Activated CD8-positive, alpha-beta memory T cell treated with anti-CD3 and anti-CD28 coated beads, Interleukin-2, amount 50 U/mL, for 24 hours (primary cell): ENCODE measurements around the gene PLAGL2.
"Not testable (repeated sequence)": the region's sequence is repeated elsewhere in the genome, so short reads cannot be mapped to it uniquely, and the experiment has no call there.

Experiments
- DNase-seq: peaks from one replicate; pipeline ENCODE4 v3.0.0-alpha.2; 2020; ENCODE audit errors: extremely low read depth

The PLAGL2 gene

DNA sequence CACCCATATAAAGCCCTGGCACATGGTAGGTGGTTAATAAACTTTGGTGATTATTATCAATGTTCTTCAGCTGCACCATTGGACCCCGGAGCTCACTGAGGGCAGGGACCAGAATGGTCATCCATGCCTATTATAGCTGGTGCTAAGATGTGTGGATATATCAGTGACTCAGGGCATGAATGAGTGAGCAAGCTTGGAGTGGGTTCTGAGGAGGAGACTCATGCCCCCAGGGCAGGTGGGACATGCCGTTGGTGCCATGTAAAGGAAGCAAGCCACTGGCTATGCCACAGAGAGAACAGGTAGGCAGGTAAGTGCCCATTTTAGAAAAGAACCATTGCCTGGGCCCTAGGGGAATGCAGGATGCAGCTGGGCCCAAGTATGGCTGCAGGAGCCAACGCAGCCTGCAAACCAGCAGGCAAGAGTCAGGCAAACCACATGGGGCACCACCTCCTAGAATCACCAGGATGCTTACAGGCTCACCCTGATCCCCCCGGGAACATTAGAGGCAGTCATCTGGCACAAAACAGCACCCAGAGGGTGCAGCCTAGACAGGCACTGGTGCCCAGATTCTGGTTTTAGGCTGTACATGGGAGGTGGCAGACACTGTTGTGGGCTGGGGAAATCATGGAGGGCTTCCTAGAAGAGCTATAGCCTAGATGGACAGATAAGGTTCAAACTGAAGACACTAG is 23.5 kb downstream of the PLAGL2 start:
- DNase-seq, result no peak

DNA sequence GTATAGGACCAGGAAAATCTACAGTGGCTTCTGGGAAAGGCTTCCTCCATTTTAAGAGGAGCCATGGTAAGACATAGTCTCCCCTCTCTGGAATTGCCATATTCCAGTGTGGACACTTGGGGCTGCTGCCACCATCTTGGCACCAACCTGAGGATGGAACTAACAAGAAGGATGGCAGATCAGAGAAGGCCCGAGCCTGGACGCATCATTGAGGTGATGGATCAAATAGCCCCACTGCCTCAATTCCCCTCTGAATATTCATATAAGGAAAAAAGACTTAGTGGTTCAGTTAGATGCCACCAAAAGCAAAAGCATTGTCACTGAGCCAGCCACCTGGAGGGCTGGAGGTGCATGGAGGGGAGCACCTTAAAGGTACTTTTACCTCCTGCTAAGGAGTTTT is 25.9 kb downstream of the PLAGL2 start:
- no peak for DNase-seq

DNA sequence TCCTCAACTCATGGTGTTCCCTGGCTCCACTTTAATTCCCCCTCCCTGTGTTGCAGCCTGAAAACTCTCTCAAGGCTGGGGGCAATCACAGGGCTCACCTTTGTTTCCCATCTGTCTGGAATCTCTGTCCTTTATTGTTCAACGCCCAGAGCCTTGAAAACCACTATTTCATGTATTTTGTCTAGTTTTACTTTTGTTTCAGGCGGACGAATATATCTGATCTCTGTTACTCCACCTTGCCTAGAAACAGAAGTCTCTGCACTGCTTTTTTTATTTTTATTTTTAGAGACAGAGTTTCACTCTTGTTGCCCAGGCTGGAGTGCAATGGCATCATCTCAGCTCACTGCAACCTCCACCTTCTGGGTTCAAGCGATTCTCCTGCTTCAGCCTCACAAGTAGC is 27.6 kb downstream of the PLAGL2 start:
- no peak for DNase-seq

DNA sequence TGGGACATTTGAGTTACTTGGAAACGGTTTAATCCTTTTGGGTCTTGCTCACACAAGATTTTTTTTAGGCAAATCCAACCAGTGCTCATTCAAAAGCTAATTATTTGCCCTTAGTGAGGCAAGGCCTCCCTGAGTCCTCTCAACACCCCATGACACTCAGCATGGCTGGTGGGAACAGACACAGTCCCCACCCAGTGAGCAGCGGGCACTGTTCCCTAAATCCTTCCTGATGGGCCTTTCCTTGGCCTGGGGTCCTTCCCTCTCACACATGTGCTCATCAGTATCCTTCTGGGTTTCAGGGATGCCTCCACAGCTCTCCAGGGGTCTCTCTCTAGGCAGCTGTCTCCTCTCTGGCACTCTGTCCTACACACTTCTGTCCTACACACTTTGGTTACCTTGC is 28.0 kb downstream of the PLAGL2 start:
- no peak for DNase-seq

DNA sequence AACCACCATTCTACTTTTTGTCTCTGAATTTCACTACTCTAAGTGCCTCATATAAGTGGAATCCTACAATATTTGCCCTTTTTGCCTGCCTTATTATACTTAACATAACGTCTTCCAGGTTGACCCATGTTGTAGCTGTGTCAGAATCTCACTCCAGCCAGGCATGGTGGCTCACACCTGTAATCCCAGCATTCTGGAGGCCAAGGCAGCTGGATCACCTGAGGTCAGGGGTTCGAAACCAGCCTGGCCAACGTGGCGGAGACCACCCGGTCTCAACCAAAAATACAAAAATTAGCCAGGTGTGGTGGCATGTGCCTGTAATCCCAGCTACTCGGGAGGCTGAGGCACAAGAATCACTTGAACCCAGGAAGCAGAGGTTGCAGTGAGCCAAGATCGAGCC is 29.8 kb downstream of the PLAGL2 start:
- not testable (repeated sequence) for DNase-seq

DNA sequence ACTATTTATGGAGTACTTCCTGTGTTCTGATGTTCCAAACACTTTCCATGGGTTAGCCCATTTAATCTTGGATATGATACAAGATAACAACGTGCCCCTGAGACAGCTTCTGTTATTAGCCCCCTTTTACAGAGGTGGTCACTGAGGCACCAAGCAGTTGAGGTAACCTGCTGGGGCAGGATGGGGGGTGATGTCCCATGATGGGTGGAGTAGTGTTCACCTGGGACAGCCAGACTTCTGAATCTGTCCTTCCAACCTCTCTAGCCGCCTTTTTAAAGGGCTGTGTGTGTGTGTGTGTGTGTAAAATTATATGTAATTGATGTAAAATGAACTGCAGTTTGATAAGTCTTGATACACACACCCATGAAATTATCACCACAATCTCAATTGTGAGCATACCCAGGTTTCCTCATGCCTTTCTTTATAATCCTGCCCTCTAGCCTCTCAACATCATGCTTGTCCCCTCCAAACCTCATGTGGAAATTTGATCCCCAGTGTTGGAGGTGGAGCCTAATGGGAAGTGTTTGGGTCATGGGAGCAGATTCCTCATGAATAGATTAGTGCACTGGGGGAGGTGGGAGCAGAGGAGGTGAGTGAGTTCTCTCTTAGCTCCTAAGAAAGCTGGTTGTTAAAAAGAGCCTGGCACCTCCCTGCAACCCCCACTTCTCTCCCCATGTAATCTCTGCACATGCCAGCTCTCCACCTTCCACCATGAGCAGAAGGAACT is 39.2 kb downstream of the PLAGL2 start:
- DNase-seq, result no peak

DNA sequence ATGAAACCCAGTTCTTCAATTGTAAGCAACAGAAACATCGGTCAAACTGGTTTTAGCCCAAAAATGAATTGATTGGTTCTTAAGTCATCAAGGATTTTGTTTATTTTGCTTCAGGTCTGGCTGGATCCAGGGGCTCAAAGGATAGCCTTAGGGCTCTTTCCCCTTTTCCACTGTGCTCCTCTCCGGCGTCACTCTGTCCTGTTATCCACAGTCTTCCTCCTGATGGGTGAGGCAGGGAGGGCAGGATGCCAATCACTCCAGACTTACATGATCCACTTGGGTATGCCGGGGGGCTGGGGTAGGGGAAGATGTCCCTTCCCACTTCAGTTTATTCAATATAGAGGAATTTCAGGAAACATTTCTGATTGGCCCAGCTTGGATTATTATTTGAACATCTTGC is 40.0 kb downstream of the PLAGL2 start:
- no peak for DNase-seq

DNA sequence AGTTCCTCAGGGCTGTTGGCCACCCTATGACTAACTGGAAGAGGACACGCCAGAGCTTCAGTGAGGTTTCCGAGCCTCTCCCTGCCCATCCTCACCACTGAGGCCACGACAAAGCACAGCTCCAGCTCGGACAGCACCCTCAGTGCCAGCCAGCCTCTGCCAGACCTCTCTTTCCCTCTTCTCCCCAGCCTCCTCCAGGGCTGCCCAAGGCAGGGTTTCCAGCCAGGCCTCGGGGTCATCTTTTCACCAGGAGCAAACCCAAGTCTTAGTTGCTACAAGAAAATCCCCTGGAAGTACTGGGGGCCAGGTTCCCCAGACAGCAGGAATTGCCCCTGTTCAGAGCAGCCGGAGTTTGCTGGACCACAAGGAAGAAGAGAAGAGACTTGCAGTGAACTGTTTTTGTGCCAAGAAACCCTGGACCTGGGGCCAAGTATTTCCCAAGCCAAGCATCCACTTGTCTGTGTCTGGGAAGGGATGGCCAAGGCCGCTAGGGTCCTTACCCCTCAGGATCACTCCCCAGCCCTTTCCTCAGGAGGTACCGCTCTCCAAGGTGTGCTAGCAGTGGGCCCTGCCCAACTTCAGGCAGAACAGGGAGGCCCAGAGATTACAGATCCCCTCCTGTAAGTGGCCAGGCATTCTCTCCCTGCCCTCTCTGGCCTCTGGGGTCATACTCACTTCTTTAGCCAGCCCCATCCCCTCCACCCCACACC is 41.6 kb downstream of the PLAGL2 start:
- DNase-seq, result no peak

DNA sequence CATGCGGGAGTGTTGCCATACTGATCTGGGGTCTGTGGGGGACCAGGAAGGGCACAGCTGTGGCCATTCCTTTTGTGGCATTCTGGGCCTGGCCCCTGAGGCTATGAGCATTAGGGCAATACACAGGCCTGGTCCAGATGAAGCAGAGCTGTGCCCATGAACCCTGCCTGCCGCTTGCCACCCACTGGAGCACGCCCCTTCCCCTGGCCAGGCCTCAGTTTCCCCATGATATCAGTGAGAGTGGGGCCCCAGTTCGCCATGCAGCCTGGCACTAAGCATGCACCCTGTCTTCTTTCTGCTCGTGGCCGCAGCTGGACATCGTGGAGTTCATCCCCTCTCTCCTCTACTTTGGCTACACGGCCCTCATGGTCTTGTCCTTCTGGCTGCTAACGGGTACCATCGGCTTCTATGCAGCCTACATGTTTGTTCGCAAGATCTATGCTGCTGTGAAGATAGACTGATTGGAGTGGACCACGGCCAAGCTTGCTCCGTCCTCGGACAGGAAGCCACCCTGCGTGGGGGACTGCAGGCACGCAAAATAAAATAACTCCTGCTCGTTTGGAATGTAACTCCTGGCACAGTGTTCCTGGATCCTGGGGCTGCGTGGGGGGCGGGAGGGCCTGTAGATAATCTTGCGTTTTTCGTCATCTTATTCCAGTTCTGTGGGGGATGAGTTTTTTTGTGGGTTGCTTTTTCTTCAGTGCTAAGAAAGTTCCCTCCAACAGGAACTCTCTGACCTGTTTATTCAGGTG is 42.4 kb downstream of the PLAGL2 start:
- no peak for DNase-seq

DNA sequence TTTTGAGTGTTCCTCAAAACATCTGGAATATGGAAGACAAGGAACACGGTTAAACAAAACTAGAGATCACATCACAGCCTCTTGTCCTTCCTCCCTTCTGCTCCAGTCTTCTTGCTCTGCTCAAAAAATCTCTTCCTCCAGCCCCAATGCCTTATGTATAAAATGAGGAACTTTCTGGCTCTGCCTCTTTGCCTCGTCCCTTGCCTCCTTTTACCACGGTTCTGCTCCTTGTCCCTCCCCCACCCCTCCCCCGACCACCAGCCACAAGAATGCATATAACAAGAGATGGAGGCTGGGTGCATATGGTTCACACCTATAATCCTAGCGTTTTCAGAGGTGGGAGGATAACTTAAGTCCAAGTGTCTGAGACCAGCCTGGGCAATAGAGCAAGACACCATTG is 43.6 kb downstream of the PLAGL2 start:
- no peak for DNase-seq

DNA sequence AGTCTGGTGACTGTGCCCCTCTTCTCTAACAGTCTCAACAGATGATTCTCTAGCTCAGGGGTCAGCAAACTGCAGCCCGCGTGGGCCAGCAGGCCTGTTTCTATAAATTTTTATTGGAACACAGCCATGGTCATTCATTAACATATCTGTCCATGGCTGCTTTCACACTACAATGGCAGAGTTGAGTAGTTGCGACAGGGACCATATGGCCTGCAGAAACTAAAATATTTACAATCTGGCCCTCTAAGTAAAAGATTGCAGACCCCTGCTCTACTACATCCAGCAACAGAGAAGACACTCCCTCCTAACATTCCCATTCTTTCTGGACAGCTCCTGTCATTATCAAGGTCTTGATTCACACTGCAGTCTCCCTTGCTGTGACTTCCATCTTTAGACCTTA is 45.2 kb downstream of the PLAGL2 start:
- no peak for DNase-seq

DNA sequence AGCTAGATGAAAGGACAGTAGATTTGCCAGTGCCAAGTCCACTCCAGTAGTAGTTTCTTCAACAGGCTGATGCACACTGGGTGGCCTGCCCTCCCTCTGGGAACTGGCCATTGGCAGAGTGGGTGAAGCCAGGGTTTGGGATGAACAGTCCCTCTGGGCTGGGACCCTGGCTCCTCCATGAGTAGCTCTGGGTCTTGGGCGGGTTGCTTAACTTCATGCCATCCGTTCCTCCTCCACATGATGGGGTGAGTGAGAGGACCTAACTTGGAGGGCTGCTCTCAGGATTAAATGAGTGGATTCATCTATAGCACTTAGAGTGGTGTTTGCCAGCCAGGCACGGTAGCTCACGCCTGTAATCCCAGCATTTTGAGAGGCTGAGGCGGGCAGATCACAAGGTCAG is 47.2 kb downstream of the PLAGL2 start:
- no peak for DNase-seq

DNA sequence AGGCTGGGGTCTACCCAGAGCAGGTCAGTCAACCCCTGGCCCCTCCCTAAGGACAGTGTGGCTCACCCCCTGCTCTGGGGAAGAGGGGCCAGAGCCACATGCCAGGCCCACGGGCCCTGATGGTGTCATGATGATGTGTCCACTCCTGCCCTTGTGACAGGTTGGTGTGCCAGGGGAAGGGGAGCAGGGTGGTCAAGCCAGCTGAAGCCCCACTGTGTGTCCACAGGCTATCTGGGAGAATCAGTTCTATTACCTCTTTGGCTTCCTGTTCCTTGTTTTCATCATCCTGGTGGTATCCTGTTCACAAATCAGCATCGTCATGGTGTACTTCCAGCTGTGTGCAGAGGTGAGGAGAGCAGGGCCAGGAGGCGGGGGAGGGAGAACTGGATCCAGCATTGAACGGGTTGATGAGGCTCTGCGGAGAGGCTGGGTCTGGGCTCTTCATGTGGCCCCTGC is 47.7 kb downstream of the PLAGL2 start:
- no peak for DNase-seq

DNA sequence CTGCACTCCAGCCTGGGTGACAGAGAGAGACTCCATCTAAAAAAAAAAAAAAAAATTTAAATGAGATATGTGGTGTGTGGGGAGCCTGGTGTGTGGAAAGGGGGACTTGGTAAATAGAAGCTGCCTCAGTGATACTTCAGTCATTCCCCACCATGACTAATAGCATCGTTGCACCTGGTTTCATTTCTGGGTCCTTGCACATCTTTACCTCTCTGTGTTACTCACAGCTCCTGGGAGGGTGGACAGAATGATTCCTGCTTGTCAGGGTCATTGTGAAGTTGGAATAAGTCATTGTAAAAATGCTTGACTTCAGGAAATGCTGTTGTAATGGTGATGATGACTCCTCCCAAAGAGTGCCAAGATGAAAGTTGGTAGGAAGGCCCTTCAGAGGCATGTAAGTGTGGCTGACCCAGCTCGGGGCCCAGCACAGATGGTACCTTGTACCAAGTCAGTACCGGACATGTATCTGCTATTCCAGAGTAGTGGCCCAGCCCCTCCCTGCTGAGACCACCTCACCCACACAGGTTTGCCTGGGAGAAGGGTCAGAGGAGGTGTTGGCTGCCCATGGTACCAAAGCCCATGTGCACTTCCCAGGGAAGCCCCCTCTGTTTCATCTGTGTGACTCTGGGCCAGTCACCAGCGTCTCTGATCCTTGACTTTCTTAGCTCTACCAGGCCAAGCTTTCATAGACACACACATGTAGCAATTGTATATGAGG is 48.4 kb downstream of the PLAGL2 start:
- no peak for DNase-seq

DNA sequence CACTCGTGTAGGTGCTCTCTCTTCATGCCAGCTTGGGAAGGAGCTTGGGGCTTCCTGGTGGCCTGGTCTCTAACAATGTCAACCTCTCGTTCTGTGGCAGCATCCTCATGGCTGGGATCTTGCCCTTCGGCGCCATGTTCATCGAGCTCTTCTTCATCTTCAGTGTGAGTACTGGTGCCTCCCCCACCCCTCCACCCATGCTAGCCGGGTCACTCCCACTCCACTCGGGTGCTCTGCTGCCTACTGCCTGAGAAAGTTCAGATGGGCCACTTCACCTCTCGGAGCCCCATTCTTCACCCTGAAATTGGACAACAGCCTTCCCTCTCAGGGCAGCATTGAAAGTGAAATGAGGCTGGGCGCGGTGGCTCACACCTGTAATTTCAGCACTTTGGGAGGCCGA is 49.2 kb downstream of the PLAGL2 start:
- DNase-seq, result no peak

DNA sequence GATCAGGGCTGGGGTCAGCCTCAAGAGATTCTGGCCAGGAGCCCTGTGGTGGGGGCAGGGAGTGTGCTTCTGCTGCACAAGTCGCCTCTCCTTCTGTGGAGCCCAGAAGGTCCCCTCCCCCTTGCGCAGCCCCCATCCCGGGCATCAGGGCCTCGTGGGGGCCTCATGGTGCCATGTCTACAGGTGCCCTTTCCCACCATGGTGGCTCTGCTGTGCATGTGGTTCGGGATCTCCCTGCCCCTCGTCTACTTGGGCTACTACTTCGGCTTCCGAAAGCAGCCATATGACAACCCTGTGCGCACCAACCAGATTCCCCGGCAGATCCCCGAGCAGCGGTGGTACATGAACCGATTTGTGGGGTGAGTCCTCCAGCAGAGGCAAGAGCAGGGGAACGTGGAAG is 49.9 kb downstream of the PLAGL2 start:
- no peak for DNase-seq

DNA sequence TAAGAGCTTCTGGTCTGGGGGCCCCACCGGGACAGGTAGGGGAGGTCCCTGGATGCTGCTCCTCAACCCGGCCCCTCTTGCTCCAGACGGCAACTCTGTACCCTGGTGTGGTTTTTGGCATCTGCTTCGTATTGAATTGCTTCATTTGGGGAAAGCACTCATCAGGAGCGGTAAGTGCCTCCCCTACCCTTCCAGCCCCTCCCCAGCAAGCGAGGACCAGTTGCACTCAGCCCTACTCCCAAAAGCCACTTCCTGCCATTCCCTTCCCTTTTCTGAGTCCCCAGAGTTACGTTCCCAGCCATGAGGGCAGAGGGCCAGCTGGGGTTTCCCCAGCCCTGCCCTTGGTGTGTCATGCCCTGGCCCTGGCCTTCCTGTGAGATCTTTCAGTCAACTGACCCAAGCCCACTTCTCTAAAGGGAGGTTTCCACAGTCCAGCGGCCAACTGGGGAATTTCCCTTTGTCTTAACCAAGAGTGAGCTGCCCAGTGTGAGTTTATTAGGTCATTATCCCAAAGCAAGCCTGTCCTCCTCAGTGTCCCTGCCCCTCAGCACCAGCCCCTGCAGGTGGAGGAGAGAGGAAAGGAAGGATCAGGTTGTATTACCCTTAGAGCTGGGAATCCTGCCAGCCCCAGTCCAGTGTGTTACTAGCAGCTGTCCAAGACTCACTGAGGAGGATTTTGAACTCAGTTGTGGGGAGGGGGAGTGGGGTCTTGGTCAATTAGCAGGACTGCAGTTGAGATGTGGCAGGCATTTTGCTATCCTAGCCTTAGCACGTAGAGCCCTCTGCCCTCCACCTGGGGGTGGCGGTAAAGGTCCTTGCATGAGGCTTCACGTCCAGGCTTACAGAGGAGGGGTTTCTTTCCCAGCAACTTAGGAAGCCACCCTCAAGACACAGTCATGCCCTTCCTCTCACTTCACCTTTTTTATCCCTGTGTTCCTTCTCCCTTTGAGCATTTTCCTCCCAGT is 52.2 kb downstream of the PLAGL2 start:
- no peak for DNase-seq

DNA sequence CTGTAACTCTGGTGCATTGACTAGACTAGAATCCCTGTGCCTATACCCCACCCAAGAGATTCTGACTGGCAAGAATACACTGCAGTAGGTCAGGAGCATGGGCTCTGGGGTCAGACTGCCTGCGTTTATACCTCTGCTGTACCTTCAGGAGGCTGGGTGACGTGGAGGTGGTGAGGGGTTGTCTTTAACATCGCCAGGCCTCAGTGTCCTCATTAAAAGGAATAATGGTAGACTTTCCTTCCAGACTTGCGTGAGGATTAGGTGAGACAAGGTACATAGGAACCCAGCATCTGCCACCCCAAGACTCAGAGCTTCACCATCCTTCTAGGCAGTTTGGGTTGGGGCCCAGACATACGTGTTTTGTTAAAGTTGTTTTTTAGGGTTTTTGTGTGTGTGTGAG is 53.8 kb downstream of the PLAGL2 start:
- DNase-seq, result no peak

DNA sequence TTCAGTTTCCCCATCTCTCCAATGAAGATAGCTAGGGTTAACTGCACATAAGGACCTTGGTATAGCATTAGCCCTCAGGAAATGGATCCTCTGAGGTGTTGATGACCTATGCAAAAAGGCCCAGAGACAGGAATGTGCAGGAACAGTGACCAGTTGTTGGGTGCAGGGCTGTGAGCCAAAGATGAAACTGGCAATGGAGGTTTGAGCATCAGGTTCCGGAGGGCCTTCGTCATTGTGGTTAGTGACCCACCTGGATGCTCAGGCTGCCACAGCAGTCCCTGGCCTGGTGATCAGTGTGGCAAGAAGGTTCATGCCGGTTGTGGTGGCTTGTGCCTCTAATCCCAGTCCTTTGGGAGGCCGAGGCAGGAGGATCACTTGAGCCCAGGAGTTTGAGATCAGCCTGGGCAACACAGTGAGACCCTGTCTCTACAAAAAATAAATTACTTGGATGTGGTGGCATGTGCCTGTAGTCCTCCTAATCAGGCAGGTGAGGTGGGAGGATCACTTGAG is 54.3 kb downstream of the PLAGL2 start:
- DNase-seq, result no peak
